Choroid plexus epithelial cell (primary cell): ENCODE results near the gene GET4.
A peak's percentile ranks its signal among the peaks of the same experiment; 100 is the strongest.

Experiments
- DNase-seq: peaks from one replicate; pipeline ENCODE4 v3.0.0-alpha.2; 2010; ENCODE audit warnings: low read depth
- H3K4me3 ChIP-seq: 2 replicates; pipeline ENCODE4 v1.5.1; 2011; ENCODE audit warnings: low read depth, mild to moderate bottlenecking, control low read depth, low read length, moderate library complexity
- CTCF ChIP-seq: conservative IDR thresholded peaks from 2 replicates; pipeline ENCODE4 v1.5.1; 2011; ENCODE audit warnings: low read depth, mild to moderate bottlenecking, control low read depth, inconsistent platforms, low read length, moderate library complexity

GET4 gene

GRCh38 chr7:915291-916218 is 39.2 kb downstream of the GET4 start:
- no peak overlapping the region for H3K4me3 ChIP-seq
- no peak for TF ChIP-seq CTCF
- peak; percentile 25 for DNase-seq

DNA sequence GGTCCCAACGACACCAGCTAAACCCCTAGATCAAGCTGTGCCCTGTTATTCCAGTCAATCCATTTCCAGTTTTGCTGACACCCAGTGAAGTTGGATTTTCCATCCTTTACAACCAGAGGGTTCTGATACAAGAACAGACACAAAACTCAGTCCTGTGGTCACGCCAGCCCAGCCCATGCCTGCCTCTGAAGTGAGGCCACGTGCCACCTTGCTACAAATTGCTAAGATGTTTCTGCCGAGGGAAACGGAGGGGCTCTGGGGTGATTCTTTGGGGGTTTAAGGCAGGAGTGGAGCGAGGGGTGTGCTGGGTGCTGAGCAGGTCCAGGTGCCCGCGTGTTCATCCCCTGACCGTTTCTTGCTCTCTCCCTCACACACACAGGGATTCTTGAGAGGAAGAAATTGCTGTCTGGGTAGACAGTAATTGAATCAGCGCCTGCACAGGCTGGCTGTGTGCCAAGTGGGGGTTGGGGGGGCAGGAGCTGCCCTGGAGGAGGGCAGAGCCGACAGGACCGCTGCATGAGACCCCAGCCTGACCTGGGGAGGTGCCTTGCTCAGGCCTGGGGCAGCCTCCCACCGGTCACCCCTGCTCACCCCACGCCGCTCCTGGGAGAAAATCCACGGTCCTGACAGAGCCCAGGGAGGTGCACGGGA is 40.1 kb downstream of the GET4 start:
- TF ChIP-seq CTCF, result no peak
- no peak overlapping the region for H3K4me3 ChIP-seq
- peak; percentile 15 for DNase-seq

DNA sequence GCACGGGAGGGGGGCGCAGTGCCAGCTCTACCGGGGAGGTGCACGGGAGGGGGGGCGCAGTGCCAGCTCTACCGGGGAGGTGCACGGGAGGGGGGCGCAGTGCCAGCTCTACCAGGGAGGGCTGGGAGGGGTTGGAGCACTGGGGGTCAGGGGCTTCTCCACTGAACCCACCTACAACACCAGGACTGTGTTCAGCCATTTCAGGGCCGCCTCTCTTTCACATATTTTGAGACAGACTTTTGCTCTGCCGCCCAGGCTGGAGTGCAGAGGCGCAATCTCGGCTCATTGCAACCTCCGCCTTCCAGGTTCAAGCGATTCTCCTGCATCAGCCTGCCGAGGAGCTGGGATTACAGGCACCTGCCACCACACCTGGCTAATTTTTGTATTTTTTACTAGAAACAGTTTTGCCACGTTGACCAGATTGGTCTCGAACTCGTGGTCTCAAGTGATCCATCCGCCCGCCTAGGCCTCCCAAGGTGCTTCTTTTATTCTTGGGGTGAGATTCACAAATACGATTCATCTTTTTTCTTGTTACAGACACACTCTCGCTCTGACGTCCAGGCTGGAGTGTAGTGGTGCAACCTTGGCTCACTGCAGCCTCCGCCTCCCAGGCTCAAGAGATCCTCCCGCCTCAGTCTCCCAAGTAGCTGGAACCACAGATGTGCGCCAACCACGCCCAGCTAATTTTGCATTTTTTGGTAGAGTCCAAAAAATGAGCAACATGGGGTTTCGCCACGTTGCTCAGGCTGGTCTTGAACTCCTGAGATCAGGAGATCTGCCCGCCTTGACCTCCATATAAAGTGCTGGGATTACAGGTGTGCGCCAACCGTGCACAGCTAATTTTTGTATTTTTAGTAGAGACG is 41.1 kb downstream of the GET4 start:
- DNase-seq, result no peak

DNA sequence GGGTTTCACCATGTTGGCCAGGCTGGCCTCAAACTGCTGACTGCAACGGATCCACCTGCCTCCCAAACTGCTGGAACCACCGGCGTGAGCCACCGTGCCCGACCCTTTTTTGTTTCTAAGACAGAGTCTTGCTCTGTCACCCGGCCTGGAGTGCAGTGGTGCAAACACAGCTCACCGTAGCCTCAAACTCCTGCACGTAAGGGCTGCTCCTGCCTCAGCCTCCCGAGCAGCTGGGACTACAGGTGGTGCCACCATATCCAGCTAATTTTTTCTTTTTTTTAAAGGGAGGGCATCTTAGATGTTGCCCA is 41.7 kb downstream of the GET4 start:
- no peak for TF ChIP-seq CTCF
- H3K4me3 ChIP-seq, result no peak overlapping the region
- DNase-seq, result no peak

More for the DNA sequence above, 41.1 kb downstream of the GET4 start:
- no peak for TF ChIP-seq CTCF
- no peak overlapping the region for H3K4me3 ChIP-seq

DNA sequence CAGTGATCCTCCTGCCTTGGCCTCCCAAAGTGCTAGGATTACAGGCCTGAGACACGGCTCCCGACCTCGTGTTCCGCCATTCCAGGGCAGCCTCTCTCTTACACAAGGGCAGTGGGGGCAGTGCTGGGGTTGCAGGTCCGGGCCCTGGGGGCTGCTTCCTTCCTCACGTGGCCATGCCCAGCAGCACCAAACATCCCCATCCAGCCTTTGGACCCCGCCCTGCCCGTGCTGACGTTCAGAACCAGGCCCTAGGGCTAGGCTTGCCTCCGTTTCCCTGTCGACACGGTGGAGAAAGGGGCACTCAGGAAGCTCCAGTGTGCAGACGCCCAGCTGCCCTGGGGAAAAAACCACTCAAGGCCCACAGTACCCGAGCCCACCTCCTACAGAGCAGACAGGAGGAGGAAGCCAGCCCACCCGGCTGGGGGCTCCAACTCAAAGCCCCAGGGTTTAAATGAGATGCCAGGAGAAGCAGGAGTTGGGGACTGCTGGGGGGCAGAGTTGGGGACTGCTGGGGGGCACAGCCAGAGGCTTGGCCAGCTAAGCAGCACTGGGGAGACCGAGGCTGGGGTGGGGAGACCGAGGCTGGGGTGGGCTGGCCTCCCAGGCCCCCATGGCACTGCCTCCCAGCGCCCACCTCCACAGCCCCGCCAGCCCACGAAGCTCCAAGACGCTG is 42.2 kb downstream of the GET4 start:
- no peak for TF ChIP-seq CTCF
- no peak for DNase-seq
- no peak overlapping the region for H3K4me3 ChIP-seq

GRCh38 chr7:919114-919442 is 42.7 kb downstream of the GET4 start:
- no peak overlapping the region for H3K4me3 ChIP-seq
- DNase-seq, result no peak
- TF ChIP-seq CTCF, result no peak
